ENCODE data around the gene SAMD11. TPM values are rescaled to one million over a fixed set of nuclear protein-coding genes. Genes with fewer than 3 reads are reported as not detected.

The SAMD11 gene
- total RNA-seq, 1 donor from 2014 or later: 6.0 TPM

GRCh38 chr1:919271-919872, 4.4 kb upstream of the SAMD11 start:
- Histone ChIP-seq H3K9me3 (no peaks in the 10 kb centered on the region), H3K4me3 (no peak overlapping the region), H3K36me3 (no peaks in the 10 kb centered on the region), H3K4me1 (peaks cover 24% of the 10 kb centered on the region), H3K27ac (no peak overlapping the region), H3K27me3 (peaks cover 87% of the 10 kb centered on the region)
- TF ChIP-seq CTCF (IDR thresholded peaks at IDR 0.05): no peak
- ATAC-seq (no peak), DNase-seq (no peak)
- intact Hi-C loops (cut with DNase I): no loop called here

GRCh38 chr1:920010-920409, 3.7 kb upstream of the SAMD11 start:
- Histone ChIP-seq H3K27ac (no peak overlapping the region), H3K4me1 (peaks cover 30% of the 10 kb centered on the region), H3K36me3 (no peaks in the 10 kb centered on the region), H3K9me3 (no peaks in the 10 kb centered on the region), H3K4me3 (no peak overlapping the region), H3K27me3 (peaks cover 87% of the 10 kb centered on the region)
- ATAC-seq (no peak), DNase-seq (peak; percentile 84)
- no peak for TF ChIP-seq CTCF (IDR thresholded peaks at IDR 0.05)
- intact Hi-C loops (cut with DNase I): no loop called here

- ATAC-seq: no peak
- no peak overlapping the region for H3K27ac ChIP-seq
- intact Hi-C loops (cut with DNase I): no loop called here
- DNase-seq: no peak
- H3K27me3 ChIP-seq: peaks cover 85% of the 10 kb centered on the region
- peaks cover 33% of the 10 kb centered on the region for H3K4me1 ChIP-seq
- no peaks in the 10 kb centered on the region for H3K36me3 ChIP-seq
- no peaks in the 10 kb centered on the region for H3K9me3 ChIP-seq
- H3K4me3 ChIP-seq: no peak overlapping the region
- no peak for TF ChIP-seq CTCF (IDR thresholded peaks at IDR 0.05)
Observed at GRCh38 chr1:920521-920920, 3.2 kb upstream of the SAMD11 start.

GRCh38 chr1:921011-921837, 2.5 kb upstream of the SAMD11 start:
- Histone ChIP-seq H3K27me3 (peaks cover 85% of the 10 kb centered on the region), H3K27ac (no peak overlapping the region), H3K4me1 (peaks cover 38% of the 10 kb centered on the region), H3K4me3 (no peak overlapping the region), H3K36me3 (no peaks in the 10 kb centered on the region), H3K9me3 (no peaks in the 10 kb centered on the region)
- ATAC-seq: peak; percentile 71
- intact Hi-C loops (cut with DNase I): no loop called here
- TF ChIP-seq CTCF (IDR thresholded peaks at IDR 0.05): peak; percentile 52
- peak; percentile 80 for DNase-seq

GRCh38 chr1:923991-924655, 400 bp downstream of the SAMD11 start:
- peaks cover 33% of the 10 kb centered on the region for H3K4me1 ChIP-seq
- no peaks in the 10 kb centered on the region for H3K9me3 ChIP-seq
- peaks cover 75% of the 10 kb centered on the region for H3K27me3 ChIP-seq
- ATAC-seq: no peak
- DNase-seq: no peak
- no peaks in the 10 kb centered on the region for H3K36me3 ChIP-seq
- no peak overlapping the region for H3K27ac ChIP-seq
- no peak for TF ChIP-seq CTCF (IDR thresholded peaks at IDR 0.05)
- H3K4me3 ChIP-seq: peak overlapping the region; percentile 44
- intact Hi-C loops (cut with DNase I): no loop called here
